ENCODE measurements around the gene ATR. TPM values are rescaled to one million over a fixed set of nuclear protein-coding genes. Genes with fewer than 3 reads are reported as not detected.
"Not testable (repeated sequence)": the region's sequence is repeated elsewhere in the genome, so short reads cannot be mapped to it uniquely, and the experiment has no call there.

Gene ATR
- 10 to 100 TPM; 22.6 to 42.6 TPM for total RNA-seq

GRCh38 chr3:142578329-142579223, at the start of gene ATR:
TSS of gene ATR (minus strand) at chr3:142578733. CDS start at chr3:142578704, 29 bp downstream.
- peak within 1 kb of the TSS; percentile 97 for H3K27ac Mint-ChIP-seq
- H3K9me3 Mint-ChIP-seq: no peaks in the 10 kb centered on the region
- peaks cover 6% of the 10 kb centered on the region for H3K27me3 Mint-ChIP-seq
- peak; percentile 96 for ATAC-seq (replicated peaks)
- H3K36me3 Mint-ChIP-seq (ENCODE audit: low read depth): peaks cover 19% of the 10 kb centered on the region
- H3K4me3 Mint-ChIP-seq: peak within 1 kb of the TSS; percentile 98
- H3K4me1 Mint-ChIP-seq: peaks cover 28% of the 10 kb centered on the region

- Mint-ChIP-seq H3K36me3 (ENCODE audit: low read depth) (no peaks in the 10 kb centered on the region), H3K27ac (no peak overlapping the region), H3K27me3 (peaks cover 2% of the 10 kb centered on the region), H3K4me1 (no peaks in the 10 kb centered on the region), H3K4me3 (no peak overlapping the region), H3K9me3 (no peaks in the 10 kb centered on the region)
- ATAC-seq (replicated peaks): peak; percentile 37
Observed at GRCh38 chr3:142626971-142627370, 48.4 kb upstream of the ATR start.

- no peaks in the 10 kb centered on the region for H3K36me3 Mint-ChIP-seq (ENCODE audit: low read depth)
- peaks cover 2% of the 10 kb centered on the region for H3K27me3 Mint-ChIP-seq
- H3K9me3 Mint-ChIP-seq: no peaks in the 10 kb centered on the region
- no peak for ATAC-seq (replicated peaks)
- no peak overlapping the region for H3K27ac Mint-ChIP-seq
- no peak overlapping the region for H3K4me3 Mint-ChIP-seq
- H3K4me1 Mint-ChIP-seq: no peaks in the 10 kb centered on the region
Observed at GRCh38 chr3:142625153-142625440, 46.6 kb upstream of the ATR start.

GRCh38 chr3:142624341-142625152, 46.0 kb upstream of the ATR start:
- H3K4me1 Mint-ChIP-seq: no peaks in the 10 kb centered on the region
- H3K27me3 Mint-ChIP-seq: no peaks in the 10 kb centered on the region
- no peak overlapping the region for H3K4me3 Mint-ChIP-seq
- H3K36me3 Mint-ChIP-seq (ENCODE audit: low read depth): no peaks in the 10 kb centered on the region
- no peak overlapping the region for H3K27ac Mint-ChIP-seq
- no peaks in the 10 kb centered on the region for H3K9me3 Mint-ChIP-seq
- no peak for ATAC-seq (replicated peaks)

- Mint-ChIP-seq H3K27me3 (no peaks in the 10 kb centered on the region), H3K36me3 (ENCODE audit: low read depth) (no peaks in the 10 kb centered on the region), H3K4me3 (no peak overlapping the region), H3K4me1 (no peaks in the 10 kb centered on the region), H3K9me3 (no peaks in the 10 kb centered on the region), H3K27ac (no peak overlapping the region)
- ATAC-seq (replicated peaks): no peak
Observed at GRCh38 chr3:142623194-142623593, 44.7 kb upstream of the ATR start.

GRCh38 chr3:142622405-142622804, 43.9 kb upstream of the ATR start:
- H3K4me1 Mint-ChIP-seq: no peaks in the 10 kb centered on the region
- no peaks in the 10 kb centered on the region for H3K27me3 Mint-ChIP-seq
- H3K36me3 Mint-ChIP-seq (ENCODE audit: low read depth): no peaks in the 10 kb centered on the region
- H3K9me3 Mint-ChIP-seq: no peaks in the 10 kb centered on the region
- no peak overlapping the region for H3K4me3 Mint-ChIP-seq
- no peak for ATAC-seq (replicated peaks)
- no peak overlapping the region for H3K27ac Mint-ChIP-seq

- H3K27ac Mint-ChIP-seq: no peak overlapping the region
- no peaks in the 10 kb centered on the region for H3K4me1 Mint-ChIP-seq
- ATAC-seq (replicated peaks): no peak
- no peak overlapping the region for H3K4me3 Mint-ChIP-seq
- H3K36me3 Mint-ChIP-seq (ENCODE audit: low read depth): no peaks in the 10 kb centered on the region
- H3K9me3 Mint-ChIP-seq: no peaks in the 10 kb centered on the region
- H3K27me3 Mint-ChIP-seq: no peaks in the 10 kb centered on the region
Observed at GRCh38 chr3:142618917-142619461, 40.5 kb upstream of the ATR start.

- Mint-ChIP-seq H3K27ac (no peak overlapping the region), H3K9me3 (no peaks in the 10 kb centered on the region), H3K27me3 (no peaks in the 10 kb centered on the region), H3K4me3 (no peak overlapping the region), H3K4me1 (no peaks in the 10 kb centered on the region), H3K36me3 (ENCODE audit: low read depth) (no peaks in the 10 kb centered on the region)
- ATAC-seq (replicated peaks): no peak
Observed at GRCh38 chr3:142615171-142615570, 36.6 kb upstream of the ATR start.

- no peaks in the 10 kb centered on the region for H3K27me3 Mint-ChIP-seq
- H3K27ac Mint-ChIP-seq: no peak overlapping the region
- H3K9me3 Mint-ChIP-seq: no peaks in the 10 kb centered on the region
- H3K4me3 Mint-ChIP-seq: no peak overlapping the region
- no peak for ATAC-seq (replicated peaks)
- no peaks in the 10 kb centered on the region for H3K4me1 Mint-ChIP-seq
- no peaks in the 10 kb centered on the region for H3K36me3 Mint-ChIP-seq (ENCODE audit: low read depth)
Observed at GRCh38 chr3:142614059-142614626, 35.6 kb upstream of the ATR start.

GRCh38 chr3:142613491-142613890, 35.0 kb upstream of the ATR start:
- ATAC-seq (replicated peaks): no peak
- H3K9me3 Mint-ChIP-seq: no peaks in the 10 kb centered on the region
- H3K4me1 Mint-ChIP-seq: no peaks in the 10 kb centered on the region
- H3K4me3 Mint-ChIP-seq: no peak overlapping the region
- H3K36me3 Mint-ChIP-seq (ENCODE audit: low read depth): no peaks in the 10 kb centered on the region
- H3K27ac Mint-ChIP-seq: no peak overlapping the region
- no peaks in the 10 kb centered on the region for H3K27me3 Mint-ChIP-seq

GRCh38 chr3:142611206-142611605, 32.7 kb upstream of the ATR start:
- H3K27ac Mint-ChIP-seq: no peak overlapping the region
- no peaks in the 10 kb centered on the region for H3K36me3 Mint-ChIP-seq (ENCODE audit: low read depth)
- ATAC-seq (replicated peaks): no peak
- H3K27me3 Mint-ChIP-seq: no peaks in the 10 kb centered on the region
- no peak overlapping the region for H3K4me3 Mint-ChIP-seq
- H3K4me1 Mint-ChIP-seq: no peaks in the 10 kb centered on the region
- H3K9me3 Mint-ChIP-seq: no peaks in the 10 kb centered on the region

GRCh38 chr3:142609136-142609535, 30.6 kb upstream of the ATR start:
- ATAC-seq (replicated peaks): no peak
- no peaks in the 10 kb centered on the region for H3K36me3 Mint-ChIP-seq (ENCODE audit: low read depth)
- H3K9me3 Mint-ChIP-seq: no peaks in the 10 kb centered on the region

GRCh38 chr3:142608631-142609030, 30.1 kb upstream of the ATR start:
- no peak overlapping the region for H3K27ac Mint-ChIP-seq
- no peaks in the 10 kb centered on the region for H3K36me3 Mint-ChIP-seq (ENCODE audit: low read depth)
- H3K4me3 Mint-ChIP-seq: no peak overlapping the region
- no peaks in the 10 kb centered on the region for H3K4me1 Mint-ChIP-seq
- no peaks in the 10 kb centered on the region for H3K27me3 Mint-ChIP-seq
- ATAC-seq (replicated peaks): no peak
- H3K9me3 Mint-ChIP-seq: no peaks in the 10 kb centered on the region

More at GRCh38 chr3:142609136-142609535, 30.6 kb upstream of the ATR start:
- Mint-ChIP-seq H3K27ac (no peak overlapping the region), H3K4me3 (no peak overlapping the region), H3K4me1 (no peaks in the 10 kb centered on the region), H3K27me3 (no peaks in the 10 kb centered on the region)

- ATAC-seq (replicated peaks): no peak
- Mint-ChIP-seq H3K27me3 (no peaks in the 10 kb centered on the region), H3K9me3 (no peaks in the 10 kb centered on the region), H3K36me3 (ENCODE audit: low read depth) (no peaks in the 10 kb centered on the region), H3K27ac (no peak overlapping the region), H3K4me3 (no peak overlapping the region), H3K4me1 (no peaks in the 10 kb centered on the region)
Observed at GRCh38 chr3:142604940-142605339, 26.4 kb upstream of the ATR start.

- not testable (repeated sequence) for H3K4me3 Mint-ChIP-seq; H3K27ac Mint-ChIP-seq; ATAC-seq (replicated peaks)
Observed at GRCh38 chr3:142603386-142603705, 24.8 kb upstream of the ATR start.

More at GRCh38 chr3:142603386-142603705, 24.8 kb upstream of the ATR start:
- not testable (repeated sequence) for H3K9me3 Mint-ChIP-seq; H3K27me3 Mint-ChIP-seq; H3K4me1 Mint-ChIP-seq; H3K36me3 Mint-ChIP-seq (ENCODE audit: low read depth)
